Body of pancreas (tissue), 4 donors: Measurements from ENCODE around the gene CDK17. TPM values are rescaled to one million over a fixed set of nuclear protein-coding genes. Genes with fewer than 3 reads are reported as not detected.
A peak's percentile ranks its signal among the peaks of the same experiment; 100 is the strongest.
"Not testable (repeated sequence)": the region's sequence is repeated elsewhere in the genome, so short reads cannot be mapped to it uniquely, and the experiment has no call there.

ENCODE experiments used
- ATAC-seq: fragments of 150-250 bp; one replicate; pipeline ENCODE4 v1.9.1; 2016
- DNase-seq, 4 donors: peaks; one replicate each; pipeline ENCODE4 v3.0.0-alpha.2; 2019
- H3K27ac ChIP-seq, 4 donors: fragments of 200-600 bp; sonication (generic); 1 replicate in 3 of 4; 2 replicates in 1 of 4; pipeline versions ENCODE4 v1.5.1 to v1.6.1; 2016 to 2019; ENCODE audit warnings: mild to moderate bottlenecking in 1 of 4, mixed read lengths in 1 of 4, moderate library complexity in 1 of 4
- H3K27me3 ChIP-seq, 2 donors: fragments of 200-600 bp; sonication (generic); one replicate each; pipeline ENCODE4 v1.6.0; 2016; ENCODE audit warnings: mild to moderate bottlenecking in 1 of 2
- H3K36me3 ChIP-seq, 2 donors: fragments of 200-600 bp; sonication (generic); replicated peaks in 1 of 2; 2 replicates each; pipeline ENCODE4 v1.5.1; 2016; ENCODE audit warnings: low read depth in 2 of 2; ENCODE audit not compliant: insufficient read depth in 1 of 2
- H3K4me1 ChIP-seq: fragments of 200-600 bp; sonication (generic); one replicate; pipeline ENCODE4 v1.6.0; 2016
- H3K4me3 ChIP-seq, 2 donors: fragments of 200-600 bp; sonication (generic); 1 replicate in 1 of 2; 2 replicates in 1 of 2; pipeline ENCODE4 v1.5.1; 2016 to 2019
- H3K9me3 ChIP-seq, 3 donors: fragments of 200-600 bp; sonication (generic); 1 replicate in 2 of 3; 2 replicates in 1 of 3; pipeline ENCODE4 v1.5.1; 2016
- POLR2A ChIP-seq, 3 donors: fragments of 450-650 bp; IDR thresholded peaks; one replicate each; pipeline ENCODE4 v1.6.1; 2016; ENCODE audit warnings: antibody characterized with exemption in 3 of 3, mild to moderate bottlenecking in 2 of 3
- WGBS, 2 donors: methylation state at CpG; one replicate each; pipeline ENCODE4 v1.1.5; 2017; 5-methylcytosine and 5-hydroxymethylcytosine counted together
- intact Hi-C: fragments of 100-400 bp; cut with DNase I; formaldehyde crosslinking; loops from one replicate; pipeline ENCODE4 v1.15.1; 2023
- total RNA-seq, 2 donors: library from RNA; depleted of rRNA; stranded (reverse); fragments of >200 nt; gene quantifications; one replicate each; pipeline ENCODE4 v1.1.0, GENCODE V29; 2016
- TF ChIP-seq, protein P1 (sequence below), 7 experiments: fragments of 450-650 bp in 4 of 7; fragments of 200-600 bp in 3 of 7; sonication (generic) in 3 of 7; IDR thresholded peaks; one replicate each; pipeline ENCODE4 v1.5.1; 2016 to 2019; ENCODE audit warnings: antibody characterized with exemption in 7 of 7

Gene CDK17
- total RNA-seq, 2 donors from 2014 or later: 17.5 to 29.8 TPM

DNA sequence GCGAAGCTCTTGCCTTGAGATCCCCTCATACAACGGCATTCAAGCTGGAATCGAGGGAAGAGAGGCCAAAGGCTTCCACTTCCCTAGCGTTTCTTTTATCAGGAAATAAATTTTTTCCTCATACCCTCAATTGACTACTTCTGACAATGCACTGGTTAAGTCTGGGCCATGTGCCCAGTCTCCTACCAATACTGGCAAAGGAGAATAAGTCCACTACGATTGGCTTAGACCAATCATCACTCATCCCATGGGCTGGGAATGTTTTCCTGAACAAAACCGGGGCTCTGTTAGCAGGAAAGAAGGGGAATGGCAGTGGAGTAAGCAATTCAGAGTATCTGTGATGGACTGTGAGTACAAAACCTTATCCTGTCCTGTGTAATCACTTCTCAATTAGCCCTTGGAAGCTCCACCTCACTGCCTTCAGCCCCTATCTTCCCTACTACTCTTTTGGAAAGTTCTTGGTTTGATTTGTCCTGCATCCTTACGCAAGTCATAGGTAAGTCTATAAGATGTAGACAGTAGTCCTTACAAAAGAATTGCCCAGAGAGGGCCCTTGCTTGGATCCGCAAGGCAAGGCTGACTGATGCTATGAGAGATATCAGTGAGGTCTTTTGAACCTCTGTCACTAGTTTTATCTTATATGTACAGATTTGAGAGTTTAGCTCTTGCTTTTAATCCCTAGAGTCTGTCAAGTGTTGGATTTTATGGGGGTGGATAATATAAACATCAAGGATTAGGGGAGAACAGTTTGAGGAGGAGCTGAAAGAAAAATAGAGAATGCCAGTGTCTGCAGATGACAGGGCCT is 36.3 kb upstream of the CDK17 start:
- Histone ChIP-seq H3K27ac (no peak overlapping the region), H3K4me3 (no peak overlapping the region), H3K9me3 (no peaks in the 10 kb centered on the region), H3K4me1 (no peaks in the 10 kb centered on the region), H3K27me3 (no peaks in the 10 kb centered on the region), H3K36me3 (no peaks in the 10 kb centered on the region)
- ATAC-seq: no peak
- intact Hi-C loops: no loop called here
- TF ChIP-seq POLR2A (IDR thresholded peaks at IDR 0.05): no peak
- TF ChIP-seq, protein P1, sequence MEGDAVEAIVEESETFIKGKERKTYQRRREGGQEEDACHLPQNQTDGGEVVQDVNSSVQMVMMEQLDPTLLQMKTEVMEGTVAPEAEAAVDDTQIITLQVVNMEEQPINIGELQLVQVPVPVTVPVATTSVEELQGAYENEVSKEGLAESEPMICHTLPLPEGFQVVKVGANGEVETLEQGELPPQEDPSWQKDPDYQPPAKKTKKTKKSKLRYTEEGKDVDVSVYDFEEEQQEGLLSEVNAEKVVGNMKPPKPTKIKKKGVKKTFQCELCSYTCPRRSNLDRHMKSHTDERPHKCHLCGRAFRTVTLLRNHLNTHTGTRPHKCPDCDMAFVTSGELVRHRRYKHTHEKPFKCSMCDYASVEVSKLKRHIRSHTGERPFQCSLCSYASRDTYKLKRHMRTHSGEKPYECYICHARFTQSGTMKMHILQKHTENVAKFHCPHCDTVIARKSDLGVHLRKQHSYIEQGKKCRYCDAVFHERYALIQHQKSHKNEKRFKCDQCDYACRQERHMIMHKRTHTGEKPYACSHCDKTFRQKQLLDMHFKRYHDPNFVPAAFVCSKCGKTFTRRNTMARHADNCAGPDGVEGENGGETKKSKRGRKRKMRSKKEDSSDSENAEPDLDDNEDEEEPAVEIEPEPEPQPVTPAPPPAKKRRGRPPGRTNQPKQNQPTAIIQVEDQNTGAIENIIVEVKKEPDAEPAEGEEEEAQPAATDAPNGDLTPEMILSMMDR (IDR thresholded peaks at IDR 0.05): no peak
- no peak for DNase-seq
- WGBS, 2 donors: 75 to 76% methylated on average over 8 of the region's 8 CpGs

DNA sequence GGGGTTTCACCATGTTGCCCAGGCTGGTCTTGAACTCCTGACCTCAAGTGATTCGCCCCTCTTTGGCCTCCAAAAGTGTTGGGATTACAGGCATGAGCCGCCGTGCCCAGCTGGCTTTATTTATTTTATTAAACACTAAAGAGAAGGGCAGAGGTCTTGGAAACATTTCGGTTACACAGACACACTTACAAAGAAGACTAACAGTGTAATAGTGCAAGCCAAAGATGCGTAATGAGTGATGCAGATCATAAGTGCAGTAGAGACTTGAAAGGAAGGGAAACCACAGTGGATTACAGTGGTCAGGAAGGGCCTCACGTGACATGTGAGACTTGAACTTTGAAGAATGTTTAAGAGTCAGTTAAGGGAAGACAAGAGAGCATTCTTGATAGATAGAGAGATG is 33.9 kb upstream of the CDK17 start:
- Histone ChIP-seq H3K4me3 (no peak overlapping the region), H3K36me3 (no peaks in the 10 kb centered on the region), H3K9me3 (no peaks in the 10 kb centered on the region), H3K27ac (peak overlapping the region in 1 of 4 donors; percentile 14), H3K27me3 (no peaks in the 10 kb centered on the region), H3K4me1 (no peaks in the 10 kb centered on the region)
- intact Hi-C loops: no loop called here
- TF ChIP-seq, protein P1 (IDR thresholded peaks at IDR 0.05): no peak
- no peak for TF ChIP-seq POLR2A (IDR thresholded peaks at IDR 0.05)
- ATAC-seq (no peak), DNase-seq (peak in 2 of 4 donors; percentile 8 to 14)
- 67 to 70% methylated on average over 6 of the region's 6 CpGs for WGBS, 2 donors

DNA sequence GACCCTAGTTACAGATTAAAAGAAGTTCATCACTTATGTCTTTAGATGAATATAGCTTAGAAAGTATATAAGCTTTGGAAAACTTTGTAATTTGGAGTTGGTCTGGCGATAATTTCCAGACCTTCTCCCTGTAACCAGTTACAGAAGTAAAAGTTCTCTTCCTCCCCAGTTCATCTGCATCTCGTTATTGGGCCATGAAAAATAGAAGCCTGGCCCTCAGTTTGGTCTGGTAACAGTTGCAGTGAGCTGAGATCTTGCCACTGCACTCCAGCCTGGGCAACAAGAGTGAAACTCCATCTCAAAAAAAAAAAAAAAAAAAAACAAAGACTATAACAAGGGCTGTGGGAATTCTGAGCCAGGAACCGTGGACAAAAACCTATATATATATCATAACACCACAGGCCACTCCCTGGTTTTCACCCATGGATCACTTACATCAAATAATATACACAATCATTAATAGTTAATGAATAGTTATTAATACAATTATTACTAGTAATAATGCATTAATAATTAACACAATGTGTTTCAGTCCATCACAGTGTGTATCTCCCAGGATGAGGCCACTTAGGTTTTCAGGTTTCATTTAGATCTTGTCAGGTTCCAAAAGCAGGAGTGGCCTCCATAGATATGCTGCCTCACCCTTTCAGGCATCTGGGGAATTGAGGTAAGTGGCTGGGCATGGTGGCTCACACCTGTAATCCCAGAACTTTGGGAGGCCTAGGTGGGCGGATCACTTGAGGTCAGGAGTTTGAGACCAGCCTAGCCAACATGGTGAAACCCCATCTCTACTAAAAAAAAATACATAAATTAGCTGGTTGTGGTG is 32.5 kb upstream of the CDK17 start:
- H3K36me3 ChIP-seq, H3K4me1 ChIP-seq, DNase-seq, H3K4me3 ChIP-seq, H3K27ac ChIP-seq, H3K9me3 ChIP-seq, intact Hi-C loops, ATAC-seq, H3K27me3 ChIP-seq: not testable (repeated sequence)
- 86 to 91% methylated on average over 4 of the region's 4 CpGs for WGBS, 2 donors

DNA sequence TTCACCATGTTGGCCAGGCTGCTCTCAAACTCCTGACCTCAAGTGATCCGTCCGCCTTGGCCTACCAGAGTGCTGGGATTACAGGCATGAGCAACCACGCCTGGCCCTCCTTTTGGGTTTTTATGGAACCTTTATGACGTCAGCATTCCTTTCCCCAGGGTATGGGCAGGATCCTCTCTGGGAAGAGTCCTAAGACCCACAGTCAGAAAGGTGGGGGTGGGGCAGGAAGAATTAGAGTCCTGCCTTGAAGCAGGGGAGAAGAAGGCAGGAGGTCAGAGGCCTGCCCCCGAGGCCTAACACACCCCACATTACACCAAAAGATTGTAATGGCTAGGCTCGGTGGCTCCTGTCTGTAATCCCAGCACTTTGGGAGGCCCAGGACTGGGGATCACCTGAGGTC is 30.8 kb upstream of the CDK17 start:
- Histone ChIP-seq H3K27me3 (no peaks in the 10 kb centered on the region), H3K27ac (no peak overlapping the region), H3K4me1 (no peaks in the 10 kb centered on the region), H3K9me3 (no peaks in the 10 kb centered on the region), H3K36me3 (no peaks in the 10 kb centered on the region), H3K4me3 (no peak overlapping the region)
- ATAC-seq: no peak
- intact Hi-C loops: no loop called here
- no peak for DNase-seq
- 81 to 87% methylated on average over 3 to 6 of the region's 6 CpGs for WGBS, 2 donors
- TF ChIP-seq POLR2A (IDR thresholded peaks at IDR 0.05): no peak
- TF ChIP-seq, protein P1 (IDR thresholded peaks at IDR 0.05): no peak

DNA sequence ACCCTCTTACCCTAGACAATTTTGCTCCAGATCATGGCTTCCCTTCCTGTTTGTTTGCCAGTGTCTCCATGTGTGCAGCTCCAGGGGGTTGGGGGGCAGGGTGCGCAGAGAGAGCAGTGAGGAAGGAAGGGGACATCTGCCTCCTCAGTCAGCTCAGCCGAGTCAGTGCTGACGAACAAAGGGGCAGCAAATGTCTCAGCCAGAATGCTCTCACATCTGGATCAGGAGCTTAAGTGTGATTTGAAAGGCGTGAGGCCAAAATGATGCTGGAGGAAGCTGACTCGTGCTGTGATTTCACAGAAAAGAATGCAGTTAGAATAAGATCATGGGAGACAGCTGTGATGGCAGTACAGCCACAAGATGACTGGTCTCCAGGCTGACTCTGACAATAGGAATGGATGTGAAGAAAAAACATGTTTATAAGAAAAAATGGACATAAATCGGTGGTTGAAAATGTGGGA is 27.1 kb upstream of the CDK17 start:
- no peaks in the 10 kb centered on the region for H3K9me3 ChIP-seq
- WGBS, 2 donors: 63 to 65% methylated on average over 6 of the region's 6 CpGs
- intact Hi-C loops: no loop called here
- H3K27ac ChIP-seq: no peak overlapping the region
- DNase-seq (peak; percentile 12 to 54 (median 22)), ATAC-seq (peak; percentile 55)
- H3K27me3 ChIP-seq: no peaks in the 10 kb centered on the region
- H3K4me3 ChIP-seq: no peak overlapping the region
- no peak for TF ChIP-seq POLR2A (IDR thresholded peaks at IDR 0.05)
- TF ChIP-seq, protein P1 (IDR thresholded peaks at IDR 0.05): no peak
- H3K36me3 ChIP-seq: no peaks in the 10 kb centered on the region
- no peaks in the 10 kb centered on the region for H3K4me1 ChIP-seq
